ENCODE results near the gene PDK2.

The PDK2 gene

GRCh38 chr17:50153650-50154575 is 58.8 kb downstream of the PDK2 start:
- no peak for DNase-seq

DNA sequence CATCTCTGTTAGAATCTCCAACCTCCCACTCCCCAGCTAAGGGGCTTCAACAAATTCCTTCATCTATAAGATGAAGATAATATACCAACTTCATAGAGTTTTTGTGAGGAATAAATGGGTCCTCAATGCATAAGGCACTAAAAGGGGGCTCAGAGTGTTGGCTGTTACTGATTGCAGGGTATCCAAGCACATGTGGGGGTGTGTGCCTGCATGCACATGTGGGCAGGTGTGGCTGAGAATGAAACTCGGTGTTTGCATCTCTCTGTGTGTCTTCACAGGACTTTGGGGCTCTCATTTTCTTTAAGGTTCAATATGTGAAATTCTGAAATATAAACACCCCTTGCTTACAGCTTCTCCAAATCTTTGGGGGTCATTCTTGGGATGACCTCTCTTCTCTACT is 59.5 kb downstream of the PDK2 start:
- no peak for DNase-seq

DNA sequence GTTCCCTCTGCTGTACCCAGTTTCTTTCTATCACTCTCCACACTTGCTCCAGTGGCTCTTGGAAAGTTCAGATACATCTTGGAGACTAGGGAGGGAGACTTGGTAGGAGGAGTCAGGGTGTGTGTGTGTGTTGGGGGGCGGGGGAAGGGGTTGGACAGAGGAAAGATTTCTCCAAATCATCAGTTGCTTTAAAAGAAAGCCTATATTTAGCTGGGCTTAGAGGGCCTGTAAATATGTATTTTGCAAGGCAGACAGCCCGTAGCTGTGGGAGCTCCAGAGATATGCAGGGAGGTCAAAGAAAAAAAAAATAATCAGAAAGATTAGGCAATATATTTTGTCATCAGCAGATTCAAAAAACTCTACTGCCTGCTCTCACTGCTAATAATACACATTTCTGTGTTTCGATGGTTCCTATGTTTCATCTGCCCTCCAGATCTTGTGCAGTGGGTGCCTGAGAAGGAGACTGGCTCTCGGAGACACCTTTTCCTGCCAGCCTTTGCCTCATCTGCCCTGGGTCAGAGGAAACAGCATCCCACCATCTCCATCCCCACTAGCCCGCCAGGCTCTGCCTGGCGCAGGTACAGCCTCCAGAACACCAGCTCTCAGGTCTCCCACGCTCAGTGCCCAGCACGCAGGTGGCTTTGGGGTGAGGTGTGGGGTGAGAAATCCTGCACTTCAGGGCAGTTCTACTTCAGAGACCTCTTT is 60.1 kb downstream of the PDK2 start:
- no peak for DNase-seq

GRCh38 chr17:50157891-50158290 is 62.7 kb downstream of the PDK2 start:
- no peak for DNase-seq

DNA sequence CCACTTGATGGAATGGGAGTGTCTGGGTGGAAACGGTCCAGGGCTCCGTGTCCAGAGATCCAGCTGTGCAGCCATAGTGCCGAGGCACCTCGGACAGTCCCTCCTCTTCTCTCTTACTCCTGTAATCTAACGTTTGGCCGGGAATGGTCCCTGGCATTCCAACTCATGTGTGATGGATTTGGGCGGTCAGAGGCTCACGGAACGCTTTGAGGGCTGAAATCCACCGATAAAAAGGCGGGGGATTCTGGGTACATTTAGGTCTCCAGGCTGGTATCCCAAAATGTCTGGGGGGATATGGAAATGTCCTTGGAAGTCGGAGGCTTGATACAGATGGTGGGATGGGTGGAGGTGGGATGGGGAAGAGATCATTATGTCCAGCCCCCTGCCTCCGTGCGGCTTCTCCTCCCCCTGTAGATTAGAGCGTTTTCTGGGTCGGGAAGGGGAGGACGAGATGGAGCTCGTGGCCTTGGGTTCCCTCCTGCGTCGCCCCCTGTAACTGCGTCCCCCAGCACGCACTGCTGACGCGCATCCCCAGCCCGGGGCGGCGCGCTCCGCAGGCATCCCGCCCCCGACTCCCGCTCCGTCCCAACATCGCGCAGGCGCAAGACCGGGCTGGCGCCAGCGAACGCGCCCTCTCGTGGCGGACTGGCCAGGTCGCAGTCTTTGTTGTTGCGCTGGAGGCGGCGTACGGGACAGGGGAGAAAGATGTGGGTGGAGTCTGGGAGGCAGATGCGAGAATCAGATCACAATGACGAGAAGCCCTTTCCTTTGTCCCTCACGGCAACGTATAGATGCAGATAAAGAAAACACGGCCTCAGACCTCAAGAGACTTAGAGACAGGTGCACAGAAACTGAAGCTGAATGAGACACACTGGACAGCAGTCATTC is 66.1 kb downstream of the PDK2 start:
- DNase-seq = peak; percentile 54
